22Rv1 (cell line): ENCODE results near the gene TCAP.

Experiments
- CTCF ChIP-seq: fragments of 450-650 bp; IDR thresholded peaks from 2 replicates; pipeline ENCODE4 v1.5.1; 2017; ENCODE audit warnings: mild to moderate bottlenecking
- ZFX ChIP-seq: fragments of 450-650 bp; IDR thresholded peaks from 2 replicates; pipeline ENCODE4 v1.6.1; 2017; ENCODE audit warnings: antibody characterized with exemption, borderline replicate concordance

GRCh38 chr17:39666231-39666600 lies 1.1 kb downstream of the TCAP start:
- TF ChIP-seq CTCF (no peak), ZFX (no peak)
